GM10266 (cell line): ENCODE measurements around the gene RASIP1.

Source experiments
- DNase-seq: peaks from one replicate; pipeline ENCODE4 v3.0.0; 2012; ENCODE audit errors: extremely low spot score
- TF ChIP-seq, protein P1 (sequence below): IDR thresholded peaks from 2 replicates; pipeline ENCODE4 v1.5.1; 2012; ENCODE audit warnings: mild to moderate bottlenecking, low read depth; ENCODE audit not compliant: control insufficient read depth, insufficient read depth; ENCODE audit errors: missing control alignments

Gene RASIP1

DNA sequence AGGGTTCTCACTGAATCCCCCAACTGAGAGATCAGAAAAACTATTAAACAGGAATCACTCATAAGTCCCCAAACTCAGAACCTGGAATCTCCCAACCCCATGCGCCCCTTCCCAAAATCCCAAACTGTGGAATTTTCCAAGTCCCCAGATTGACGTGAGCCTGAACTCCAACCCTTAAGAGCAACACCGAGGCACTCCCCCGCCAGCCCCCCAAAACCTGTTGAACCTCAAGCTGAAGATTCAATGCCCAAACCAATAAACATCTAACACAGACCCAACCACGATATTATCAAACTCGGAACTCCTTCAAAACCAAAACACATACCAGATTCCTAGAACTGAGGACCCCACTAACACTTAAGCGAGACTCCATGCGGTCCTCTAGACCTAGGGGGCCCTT lies 5.7 kb upstream of the RASIP1 start:
- TF ChIP-seq, protein P1, sequence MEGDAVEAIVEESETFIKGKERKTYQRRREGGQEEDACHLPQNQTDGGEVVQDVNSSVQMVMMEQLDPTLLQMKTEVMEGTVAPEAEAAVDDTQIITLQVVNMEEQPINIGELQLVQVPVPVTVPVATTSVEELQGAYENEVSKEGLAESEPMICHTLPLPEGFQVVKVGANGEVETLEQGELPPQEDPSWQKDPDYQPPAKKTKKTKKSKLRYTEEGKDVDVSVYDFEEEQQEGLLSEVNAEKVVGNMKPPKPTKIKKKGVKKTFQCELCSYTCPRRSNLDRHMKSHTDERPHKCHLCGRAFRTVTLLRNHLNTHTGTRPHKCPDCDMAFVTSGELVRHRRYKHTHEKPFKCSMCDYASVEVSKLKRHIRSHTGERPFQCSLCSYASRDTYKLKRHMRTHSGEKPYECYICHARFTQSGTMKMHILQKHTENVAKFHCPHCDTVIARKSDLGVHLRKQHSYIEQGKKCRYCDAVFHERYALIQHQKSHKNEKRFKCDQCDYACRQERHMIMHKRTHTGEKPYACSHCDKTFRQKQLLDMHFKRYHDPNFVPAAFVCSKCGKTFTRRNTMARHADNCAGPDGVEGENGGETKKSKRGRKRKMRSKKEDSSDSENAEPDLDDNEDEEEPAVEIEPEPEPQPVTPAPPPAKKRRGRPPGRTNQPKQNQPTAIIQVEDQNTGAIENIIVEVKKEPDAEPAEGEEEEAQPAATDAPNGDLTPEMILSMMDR: no peak
- no peak for DNase-seq

DNA sequence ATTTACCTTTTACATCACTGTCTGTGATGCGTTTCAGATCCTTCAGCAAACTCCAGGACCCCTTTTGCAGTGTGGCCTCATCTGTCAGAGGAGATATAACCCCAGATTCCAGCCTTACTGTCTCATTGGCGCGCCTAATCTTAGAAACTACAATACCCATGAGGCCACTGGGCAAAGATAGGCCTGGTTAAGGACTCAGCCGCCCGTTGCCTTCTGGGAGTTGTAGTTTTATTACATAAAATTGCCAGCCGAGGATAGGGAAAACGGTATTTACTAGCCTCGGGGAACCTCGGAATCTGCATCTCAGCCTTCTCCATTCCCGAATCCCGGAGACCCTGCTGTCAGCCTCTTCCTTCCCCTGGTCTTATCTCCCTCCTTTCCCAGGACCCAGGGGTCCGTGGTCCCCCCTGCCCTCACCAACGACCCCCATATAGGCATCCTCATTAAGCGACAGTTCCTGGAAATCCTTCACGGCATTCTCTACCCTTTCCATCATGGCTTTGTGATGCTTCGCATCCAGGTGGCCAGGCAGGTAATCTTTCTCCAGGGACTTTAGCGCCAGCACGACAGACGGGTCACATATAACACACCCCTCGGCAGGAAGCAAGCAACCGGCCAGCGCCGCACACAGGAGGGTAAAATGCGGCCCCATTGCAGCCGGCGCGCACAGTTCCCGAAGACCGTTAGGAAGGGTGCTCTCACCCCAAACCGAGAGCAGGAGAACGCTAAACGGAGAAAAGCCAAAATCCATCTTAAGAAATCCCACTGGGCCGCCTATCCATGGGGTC lies 5.0 kb upstream of the RASIP1 start:
- peak; percentile 78 for DNase-seq
- TF ChIP-seq, protein P1: no peak

DNA sequence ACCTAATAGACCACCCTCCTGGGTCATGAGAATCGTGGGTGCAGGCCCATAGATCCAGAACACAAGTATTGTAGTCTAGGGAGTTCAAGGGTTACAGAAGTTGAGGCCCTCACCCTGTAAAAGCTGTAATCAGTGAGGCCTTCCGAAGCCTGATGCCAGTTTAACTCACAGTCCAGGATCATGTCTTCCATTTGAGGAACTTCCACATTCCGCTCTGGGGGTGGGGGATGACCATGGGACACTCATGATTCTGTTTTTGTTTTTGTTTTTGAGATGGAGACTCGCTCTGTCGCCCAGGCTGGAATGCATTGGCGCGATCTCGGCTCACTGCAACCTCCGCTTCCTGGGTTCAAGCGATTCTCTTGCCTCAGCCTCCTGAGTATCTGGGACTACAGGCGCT lies 1.7 kb upstream of the RASIP1 start:
- TF ChIP-seq, protein P1: no peak
- DNase-seq: no peak

DNA sequence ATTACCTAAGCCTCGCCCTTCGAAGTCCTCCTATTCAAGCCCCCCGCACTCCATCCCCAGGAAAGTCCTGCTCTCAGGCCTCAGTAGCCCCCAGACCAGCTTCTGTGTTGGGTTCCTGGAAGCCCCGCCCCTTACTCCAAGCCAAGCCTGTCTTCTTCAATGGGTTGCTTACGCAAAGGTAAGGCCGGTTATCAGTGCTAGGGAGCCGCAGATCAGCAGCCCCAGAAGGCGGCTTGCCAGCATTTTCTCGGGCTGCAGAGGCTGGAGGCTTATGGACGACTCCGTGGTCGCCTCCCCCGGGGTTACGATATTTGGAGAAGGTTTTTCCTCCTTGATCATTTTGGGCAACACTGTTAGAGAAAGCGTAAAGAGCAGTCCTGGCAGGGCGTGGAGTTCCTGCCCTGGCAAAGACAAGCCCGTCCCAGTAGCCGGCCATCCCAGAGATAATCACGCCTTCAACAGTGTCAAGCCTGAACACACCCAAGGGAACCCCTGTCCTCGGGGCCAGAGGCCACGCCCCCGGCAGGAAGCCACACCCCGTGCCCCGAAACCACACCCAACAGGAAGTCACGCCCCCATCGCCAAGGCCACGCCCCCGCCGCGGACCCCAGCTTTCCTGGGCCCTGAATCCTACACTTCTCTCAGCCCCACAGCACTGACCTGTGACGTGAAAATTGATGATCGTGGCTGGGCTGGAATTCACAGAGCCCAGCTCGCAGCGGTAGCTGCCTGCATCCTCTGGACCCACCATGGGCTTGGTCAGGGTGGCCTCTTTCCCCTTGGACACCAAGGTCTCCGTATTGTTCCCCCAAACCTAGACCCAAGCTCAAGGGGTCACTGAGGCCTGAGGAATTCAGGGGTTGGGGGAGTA lies 954 bp upstream of the RASIP1 start:
- TF ChIP-seq, protein P1: no peak
- DNase-seq: no peak

DNA sequence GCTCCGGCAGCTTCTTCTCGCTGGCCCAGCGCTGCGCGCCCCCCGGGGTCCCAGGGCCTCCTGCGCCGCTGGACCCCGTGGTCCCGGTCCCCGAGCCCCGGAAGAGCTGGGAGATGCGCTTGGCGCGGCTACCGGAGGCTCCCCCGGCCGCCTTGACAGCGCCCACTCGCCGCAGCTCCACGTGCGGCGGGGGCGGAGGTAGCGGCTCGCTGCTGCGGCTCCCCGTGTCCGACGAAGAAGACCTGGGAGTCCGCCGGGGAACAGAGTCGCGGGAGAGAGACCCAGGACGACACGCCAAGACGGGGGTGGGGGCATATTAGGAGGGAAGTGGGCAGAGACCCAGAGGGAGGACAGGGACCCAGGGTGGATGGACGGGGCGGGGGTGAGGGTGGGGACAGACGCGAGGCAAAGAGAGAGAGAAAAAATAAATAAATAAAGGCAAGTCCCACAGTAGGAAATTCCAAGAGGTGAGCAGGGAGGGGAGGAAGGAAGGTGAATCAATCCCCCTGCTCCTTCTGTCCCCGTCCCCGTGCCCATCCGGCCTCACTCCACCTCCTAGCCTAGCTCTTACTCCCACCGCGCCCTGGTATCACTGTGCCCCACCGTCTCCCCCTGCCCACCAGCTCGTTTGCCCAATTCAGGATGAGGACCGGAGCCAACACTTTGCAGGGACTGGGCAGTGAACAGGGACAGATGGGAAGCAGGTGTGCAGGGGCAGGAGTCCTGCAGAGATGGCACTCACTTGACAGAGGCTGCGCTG lies 826 bp downstream of the RASIP1 start:
- TF ChIP-seq, protein P1: no peak
- no peak for DNase-seq

DNA sequence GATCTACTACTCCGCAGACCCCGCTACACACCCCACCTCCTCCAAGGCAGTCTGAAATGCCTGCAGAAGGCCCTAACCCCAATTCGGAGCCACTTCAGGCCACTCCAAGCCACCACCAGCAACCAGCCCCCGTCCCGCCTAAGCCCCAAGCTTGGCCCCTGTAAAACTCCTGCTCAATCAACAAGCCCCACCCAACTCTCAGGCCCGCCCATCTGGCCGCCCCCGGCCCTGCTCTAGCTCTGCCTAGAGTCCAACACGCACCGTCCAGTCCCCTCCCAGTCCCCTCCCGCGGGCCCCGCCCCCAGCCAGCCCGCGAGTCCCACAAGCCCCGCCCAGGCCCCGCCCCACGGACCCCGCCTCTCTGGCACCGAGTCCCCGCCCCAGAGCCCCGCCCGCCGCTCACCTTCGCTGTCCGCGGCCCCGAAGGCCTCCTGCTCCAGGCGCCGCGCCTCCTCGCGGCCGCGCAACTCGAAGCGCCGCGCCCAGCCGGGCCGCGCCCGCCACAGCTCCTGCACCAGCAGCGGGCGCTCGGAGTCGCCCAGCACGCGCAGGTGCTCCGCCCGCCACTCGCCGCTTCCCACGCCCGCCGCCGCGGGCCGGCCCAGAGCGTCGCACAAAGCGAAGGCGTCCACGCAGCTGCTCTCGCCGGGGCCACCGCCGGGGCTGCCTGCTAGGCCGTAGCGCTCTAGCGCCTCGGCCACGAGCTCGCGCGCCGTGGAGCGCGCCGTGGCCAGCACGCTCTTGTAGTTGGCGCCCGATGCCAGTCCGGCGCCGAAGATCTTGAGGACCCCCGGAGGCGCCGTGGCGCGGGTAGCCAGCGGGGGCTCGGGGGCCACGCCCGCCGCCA lies 1.6 kb downstream of the RASIP1 start:
- TF ChIP-seq, protein P1: peak; percentile 62
- DNase-seq: peak; percentile 100
